Left ventricle myocardium superior (tissue), 1 donor: ENCODE data around the gene SLAMF6. TPM values are rescaled to one million over a fixed set of nuclear protein-coding genes. Genes with fewer than 3 reads are reported as not detected.

Experiments used
- ATAC-seq: fragments of 200-7000 bp; cut with Tn5 transposase; one replicate; pipeline ENCODE4 v1.9.1; 2020; ENCODE audit warnings: mild to moderate bottlenecking, moderate library complexity
- DNase-seq: peaks from one replicate; pipeline ENCODE4 v3.0.0-alpha.2; 2020
- intact Hi-C: fragments of 100-400 bp; cut with micrococcal nuclease; formaldehyde crosslinking; loops from one replicate; pipeline ENCODE4 v1.11.0; 2022
- total RNA-seq: library from RNA; stranded (reverse); fragmentation: NEBNext Ultra II Directional; extraction: Animal tissue kit (Norgen Biotek cat#: 25700); gene quantifications from one replicate; pipeline ENCODE4 v1.2.1, GENCODE V29; 2021
- donor health status: DM: no; HTN: yes; CAD: no; lungs with severe emphysema.

The SLAMF6 gene
- total RNA-seq, 1 donor from 2014 or later = 0.59 TPM

DNA sequence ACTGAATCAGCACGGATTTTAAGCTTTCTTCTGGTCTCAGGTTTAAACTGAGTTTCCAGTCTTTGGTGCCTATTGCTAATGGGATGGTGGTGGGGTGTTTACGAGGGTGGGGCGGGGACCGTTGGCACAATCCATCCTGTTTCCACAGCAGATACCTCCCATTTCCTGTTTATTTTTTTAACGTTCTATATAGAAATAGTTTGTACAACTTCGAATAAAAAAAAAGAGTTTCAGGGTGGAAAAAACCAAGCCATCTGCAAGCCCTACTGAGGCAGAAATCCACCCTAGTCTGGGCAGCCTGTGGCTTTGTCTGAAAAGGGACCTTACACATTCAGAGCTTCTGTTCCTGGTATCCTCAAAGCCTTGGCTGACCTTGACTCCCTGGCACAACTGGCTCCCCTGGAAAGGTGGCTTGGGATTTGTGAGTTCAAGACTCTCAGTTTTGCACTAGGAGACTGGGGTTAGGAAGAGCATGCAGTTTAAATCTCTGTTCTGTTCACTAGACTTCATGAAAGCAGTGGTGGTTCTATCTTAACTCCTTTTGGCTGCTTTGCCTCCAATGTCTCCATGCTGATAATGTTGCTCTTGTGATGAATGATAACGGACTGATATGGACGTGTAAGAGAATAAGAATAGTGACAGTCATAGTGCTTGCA, 76.0 kb downstream of the SLAMF6 start:
- no peak for DNase-seq
- intact Hi-C loops = no loop called here
- no peak for ATAC-seq

DNA sequence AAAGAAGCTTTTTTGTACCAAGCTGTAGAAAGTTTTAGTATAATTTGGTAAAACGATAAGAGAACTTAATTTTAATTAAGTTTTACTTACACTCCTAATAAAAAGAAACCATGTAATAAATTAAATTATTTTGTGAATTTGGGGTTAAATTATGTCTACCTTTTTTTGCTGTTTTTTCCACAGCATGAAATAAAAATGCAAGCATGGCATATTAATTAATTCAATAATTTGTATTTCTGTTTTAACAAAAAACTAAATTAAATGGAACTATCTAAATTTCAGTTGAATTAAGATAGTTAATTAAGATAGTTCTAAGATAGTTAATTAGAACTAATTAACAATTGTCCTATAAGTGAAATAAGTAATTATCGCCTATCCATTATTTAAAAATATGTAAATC, 83.3 kb downstream of the SLAMF6 start:
- DNase-seq = no peak
- ATAC-seq = no peak
- intact Hi-C loops = no loop called here

DNA sequence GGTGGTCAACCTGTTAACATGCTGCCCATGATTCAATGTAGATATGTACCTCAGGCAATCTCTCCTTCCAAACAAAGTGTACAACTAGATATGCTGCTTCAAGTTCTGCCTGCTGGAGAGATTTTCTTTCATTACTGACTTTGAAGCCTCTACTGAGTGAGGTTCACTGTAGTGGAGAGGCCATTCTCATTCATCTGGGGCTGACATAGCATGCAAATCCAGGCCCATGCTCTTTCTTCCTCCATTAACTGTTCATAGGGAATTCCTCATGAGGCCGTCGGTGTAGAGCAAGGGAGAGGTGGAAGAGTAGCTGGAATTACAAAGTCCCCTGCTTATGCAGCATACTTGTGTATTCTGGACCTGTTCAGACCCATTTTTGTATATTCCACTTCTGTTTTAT, 84.1 kb downstream of the SLAMF6 start:
- ATAC-seq (no peak), DNase-seq (no peak)
- intact Hi-C loops = no loop called here

DNA sequence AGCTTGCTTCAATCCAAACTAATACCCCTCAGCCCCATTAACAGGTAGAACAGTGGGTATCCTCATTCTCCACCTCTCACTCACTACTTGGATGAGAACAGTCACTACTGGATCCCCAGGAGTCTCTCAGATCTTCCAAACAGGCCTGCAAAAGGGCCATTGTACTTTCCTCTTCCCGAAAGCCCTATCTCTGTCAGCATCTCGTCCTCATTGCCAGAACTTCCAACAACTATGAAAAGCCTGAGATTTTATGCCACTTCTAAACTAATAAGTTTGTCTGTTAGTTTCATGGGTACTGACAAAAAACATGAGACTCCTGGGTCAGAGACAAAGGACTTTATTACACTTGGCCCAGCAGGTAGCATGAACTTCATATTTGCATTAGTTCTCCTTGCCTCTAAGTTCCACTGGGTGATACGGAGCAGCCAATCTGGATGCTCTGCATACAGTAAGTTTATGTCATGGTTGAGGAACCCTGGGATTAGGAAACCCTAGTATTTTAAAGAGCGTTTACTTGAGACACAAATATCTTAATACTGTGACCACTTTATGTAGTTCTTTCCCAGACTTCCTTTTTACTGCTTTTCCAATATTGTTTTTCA, 84.6 kb downstream of the SLAMF6 start:
- intact Hi-C loops = no loop called here
- ATAC-seq = no peak
- no peak for DNase-seq

DNA sequence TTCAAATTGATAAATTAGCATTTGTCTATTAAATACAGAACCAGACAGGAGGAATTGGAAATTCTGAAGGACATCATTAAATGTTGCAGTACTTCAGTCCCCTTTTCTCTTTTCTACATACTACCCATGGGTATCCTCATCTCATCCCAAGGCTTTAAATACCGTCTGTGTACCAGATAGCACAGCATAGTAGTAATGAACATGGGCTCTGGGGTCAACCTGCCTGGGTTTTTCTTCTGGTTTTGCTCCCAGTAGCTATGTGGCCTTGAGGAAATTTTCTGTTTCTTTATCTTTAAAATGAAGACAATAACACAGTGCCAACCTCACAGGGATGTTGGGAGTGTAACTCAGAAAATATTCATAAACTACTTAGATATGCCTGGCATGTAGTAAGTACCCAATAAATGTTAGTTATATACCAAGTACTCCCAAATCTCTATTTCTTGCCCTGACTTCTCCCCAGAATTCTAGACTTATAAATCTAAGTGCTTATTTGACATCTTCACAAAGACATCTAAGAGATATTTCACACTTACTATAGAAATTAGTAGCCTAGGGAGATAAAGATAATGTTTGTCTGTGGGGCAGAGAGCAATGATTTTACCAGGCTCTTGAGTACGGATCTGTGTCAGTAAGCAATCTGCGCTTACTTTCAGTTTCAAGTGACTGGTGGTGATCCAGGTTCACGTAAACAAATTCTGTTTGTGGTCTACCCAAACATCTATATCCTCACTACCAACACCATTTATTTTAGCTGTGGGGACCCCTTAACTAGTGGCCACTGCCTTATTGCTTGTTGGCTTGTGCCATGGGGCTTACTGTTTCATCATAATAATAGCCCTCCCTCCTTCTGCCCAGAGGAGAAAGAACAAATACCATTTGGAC, 85.4 kb downstream of the SLAMF6 start:
- ATAC-seq (no peak), DNase-seq (no peak)
- intact Hi-C loops = no loop called here

DNA sequence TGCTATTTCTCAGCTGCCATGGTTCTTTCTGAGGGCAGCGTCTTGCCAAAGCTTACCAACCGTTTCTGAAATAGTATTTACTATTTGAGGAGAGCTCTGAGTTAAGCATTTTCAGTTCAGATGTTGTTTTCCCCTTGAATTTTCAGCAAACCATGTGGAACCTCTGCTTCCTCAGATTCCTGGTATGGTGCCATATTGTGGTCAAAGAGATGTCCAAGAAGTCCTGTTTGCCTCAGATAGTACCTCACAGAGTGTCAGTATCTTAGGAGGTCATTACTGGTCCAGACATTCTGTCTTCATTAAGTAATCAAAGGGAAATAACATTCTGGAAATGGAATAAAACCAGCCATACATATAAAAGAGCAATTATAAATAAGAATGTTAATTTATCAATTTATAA, 86.1 kb downstream of the SLAMF6 start:
- intact Hi-C loops = no loop called here
- no peak for ATAC-seq

More for the DNA sequence above, 86.1 kb downstream of the SLAMF6 start:
- no peak for DNase-seq

Other genes with a start within 250 kb of the SLAMF6 start
- 96.2 TPM for gene PEX19, start 238.1 kb downstream of the SLAMF6 start, total RNA-seq
- gene COPA, start 180.0 kb downstream of the SLAMF6 start, total RNA-seq = 93.0 TPM
- gene NCSTN, start 179.9 kb downstream of the SLAMF6 start, total RNA-seq = 60.7 TPM
- gene NHLH1, start 156.2 kb downstream of the SLAMF6 start, total RNA-seq = not detected
- 2.6 TPM for gene VANGL2, start 122.7 kb downstream of the SLAMF6 start, total RNA-seq
- 2.8 TPM for gene CD84, start 56.2 kb upstream of the SLAMF6 start, total RNA-seq
- gene SLAMF1, start 123.8 kb upstream of the SLAMF6 start, total RNA-seq = 0.15 TPM
- 2.4 TPM for gene CD48, start 188.6 kb upstream of the SLAMF6 start, total RNA-seq
- gene SLAMF7, start 216.0 kb upstream of the SLAMF6 start, total RNA-seq = 0.50 TPM